ENCODE measurements around the gene CCDC142. TPM values are rescaled to one million over a fixed set of nuclear protein-coding genes. Genes with fewer than 3 reads are reported as not detected.

CCDC142 gene
- total and polyA plus RNA-seq, 10 of the 15 experiments (the other 5 are each of a cell fraction or from before 2014, with no cell fraction given): 0.93 to 16.9 (median 9.0) TPM

- no peak for DNase-seq (ENCODE audit: low read depth, low spot score)
- intact Hi-C loops (cut with micrococcal nuclease; ENCODE audit: unreplicated experiment) (no loop called here), in situ Hi-C loops (cut with MboI) (no loop called here)
- peaks cover 15 to 25% of the 10 kb centered on the region in 2 experiments; a peak in 3 of 4 replicates for H3K27me3 ChIP-seq (replicated peaks in 1 of 2; ENCODE audit: control insufficient read depth in 2 of 2, insufficient read depth in 2 of 2, low read length in 1 of 2)
- 44% methylated on average over 52 of the region's 65 CpGs for whole genome bisulfite sequencing (ENCODE audit: insufficient coverage, insufficient replicate concordance, low lambda C conversion rate, missing lambda C conversion rate)
- no peak for FAIRE-seq
- H3K4me1 ChIP-seq (ENCODE audit: control insufficient read depth, insufficient read depth, low read length): peaks cover 15% of the 10 kb centered on the region
- H3K36me3 ChIP-seq (ENCODE audit: control insufficient read depth in 2 of 2, insufficient read depth in 2 of 2, low read length in 1 of 2): no peaks in the 10 kb centered on the region
- no peaks in the 10 kb centered on the region for H3K9me3 ChIP-seq (replicated peaks; ENCODE audit: control insufficient read depth, insufficient read depth, low read length)
- TF ChIP-seq ATF3 (IDR thresholded peaks at IDR 0.05; ENCODE audit: borderline replicate concordance, extremely low read depth, low read depth, low read length) (no peak), POLR2A (IDR thresholded peaks at IDR 0.05; ENCODE audit: low read depth, low read length) (0 out of 2 replicates have a peak, but pooled peaks have one; percentile 8), HDAC6 (IDR thresholded peaks at IDR 0.05; ENCODE audit: unreplicated experiment) (peak; percentile 55)
- H2AFZ ChIP-seq (ENCODE audit: control insufficient read depth, low read depth, low read length): no peak within 1 kb of the TSS
- BruUV-seq (replicated peaks): no TSS peak
- ChIA-PET POLR2A (no interaction called here), SMC1A (ENCODE audit: uncharacterized antibody, unreplicated experiment) (interaction anchor here (1.3 to 7.0 kb wide), 2 partner anchors 58 to 87 kb away, joined by 3 to 71 read pairs; no protein-coding TSS in a partner anchor), RAD21 (ENCODE audit: unreplicated experiment) (interaction anchor here (1.7 to 2.6 kb wide), 2 partner anchors 45 to 89 kb away, joined by 4 to 10 read pairs; partner anchors contain the start of gene INO80B), CTCF (interaction anchor here (0.6 to 13.9 kb wide), 2 partner anchors 77 to 87 kb away, joined by 4 to 231 read pairs; no protein-coding TSS in a partner anchor)
- no peaks in the 10 kb centered on the region for H3K79me2 ChIP-seq (ENCODE audit: control insufficient read depth, insufficient read depth, low read length)
- ATAC-seq: no peak
- no peaks in the 10 kb centered on the region for H4K20me1 ChIP-seq (ENCODE audit: control insufficient read depth, insufficient read depth)
- no peak within 1 kb of the TSS for H3K27ac ChIP-seq (ENCODE audit: control insufficient read depth, insufficient read depth)
- H3K9ac ChIP-seq (ENCODE audit: control insufficient read depth, insufficient read depth, low read length): no peak within 1 kb of the TSS
- H3K4me3 ChIP-seq: peak within 1 kb of the TSS; percentile 57; the same call in 1 of the 2 replicates
- peak within 1 kb of the TSS; percentile 46 for H3K4me2 ChIP-seq (ENCODE audit: control insufficient read depth, insufficient read depth)
Measured at GRCh38 chr2:74499267-74499939, 16.6 kb upstream of the CCDC142 start, which contains the start of gene LBX2. LBX2 (minus strand) TSS chr2:74499603; CDS start chr2:74499537, 66 bp downstream.

Data from GM12878 (cell line).